A673 (cell line): ENCODE data around the gene STIMATE. TPM values are rescaled to one million over a fixed set of nuclear protein-coding genes. Genes with fewer than 3 reads are reported as not detected.

Source experiments
- Bru-seq: library from RNA; stranded (reverse); fragments of 400-500 nt; gene quantifications from one replicate; lab custom pipeline; 2021; lab: Mats Ljungman, UMichigan
- BruChase-seq, 2 experiments: library from RNA; stranded (reverse); fragments of 400-500 nt; gene quantifications; one replicate each; lab custom pipeline; 2021; lab: Mats Ljungman, UMichigan
- BruUV-seq: library from RNA; stranded (reverse); fragments of 400-500 nt; replicated peaks from 2 replicates; lab custom pipeline; 2021; lab: Mats Ljungman, UMichigan
- CTCF ChIA-PET: fragments of 300-600 bp; sonication (Branson Sonifier 250); formaldehyde crosslinking; loops from one replicate; lab custom pipeline; 2022; ENCODE audit warnings: antibody characterized with exemption; lab: Charles Lee
- POLR2A ChIA-PET: fragments of 300-600 bp; sonication (Branson Sonifier 250); formaldehyde crosslinking; loops from one replicate; lab custom pipeline; 2022; ENCODE audit warnings: antibody characterized with exemption; ENCODE audit not compliant: low non-redundant PET; lab: Charles Lee
- DNase-seq: peaks from one replicate; pipeline ENCODE4 v3.0.0-alpha.2; 2015; ENCODE audit warnings: low spot score
- H3K27ac ChIP-seq: fragments of 200-600 bp; sonication (generic); 2 replicates; pipeline ENCODE4 v1.5.1; 2016; ENCODE audit warnings: mixed run types, low read depth, mild to moderate bottlenecking, mixed read lengths, antibody characterized with exemption, low read length; ENCODE audit not compliant: poor library complexity, severe bottlenecking
- H3K27me3 ChIP-seq: fragments of 200-600 bp; sonication (generic); replicated peaks from 2 replicates; pipeline ENCODE4 v1.6.1; 2017; ENCODE audit warnings: mixed run types, low read depth, mild to moderate bottlenecking, mixed read lengths, antibody characterized with exemption, low read length; ENCODE audit not compliant: insufficient read depth, poor library complexity
- H3K36me3 ChIP-seq: fragments of 200-600 bp; sonication (generic); 2 replicates; pipeline ENCODE4 v1.6.1; 2016; ENCODE audit warnings: mixed run types, mild to moderate bottlenecking, mixed read lengths, antibody characterized with exemption, low read length; ENCODE audit not compliant: insufficient read depth, poor library complexity, severe bottlenecking
- H3K4me1 ChIP-seq: fragments of 200-600 bp; sonication (generic); 2 replicates; pipeline ENCODE4 v1.6.1; 2017; ENCODE audit warnings: mixed run types, mild to moderate bottlenecking, mixed read lengths, antibody characterized with exemption, low read length; ENCODE audit not compliant: insufficient read depth, poor library complexity, severe bottlenecking
- H3K4me3 ChIP-seq: fragments of 200-600 bp; sonication (generic); 2 replicates; pipeline ENCODE4 v1.5.1; 2016; ENCODE audit warnings: low read depth, mixed run types, mild to moderate bottlenecking, mixed read lengths, low read length; ENCODE audit not compliant: poor library complexity, severe bottlenecking
- H3K9me3 ChIP-seq: fragments of 200-600 bp; sonication (generic); 2 replicates; pipeline ENCODE4 v1.6.1; 2016; ENCODE audit warnings: mixed run types, low read depth, mild to moderate bottlenecking, mixed read lengths, antibody characterized with exemption, low read length; ENCODE audit not compliant: poor library complexity, severe bottlenecking
- CTCF ChIP-seq: fragments of 300-800, 200-600 bp; sonication (generic); conservative IDR thresholded peaks from 2 replicates; pipeline ENCODE4 v1.5.1; 2017; ENCODE audit warnings: low read depth, mild to moderate bottlenecking, antibody characterized with exemption, low read length, moderate library complexity, mixed read lengths
- EZH2 ChIP-seq: fragments of 200-600 bp; sonication (generic); IDR thresholded peaks from 2 replicates; pipeline ENCODE4 v1.6.1; 2017; ENCODE audit warnings: borderline replicate concordance, low read depth, mild to moderate bottlenecking, mixed read lengths, antibody characterized with exemption, low read length; ENCODE audit not compliant: poor library complexity, severe bottlenecking
- intact Hi-C: fragments of 100-400 bp; cut with micrococcal nuclease; formaldehyde crosslinking; loops from one replicate; pipeline ENCODE4 v1.10.0; 2022; ENCODE audit not compliant: unreplicated experiment
- long read RNA-seq: library from polyadenylated mRNA; stranded (forward); transcript quantifications from one replicate; pipeline ENCODE4 v2.0.0, GENCODE V29; 2022
- total RNA-seq: library from RNA; stranded (reverse); gene quantifications from 2 replicates; pipeline ENCODE4 v1.2.3, GENCODE V29; 2021

Gene STIMATE
- total RNA-seq = 11.0 and 11.3 TPM in 2 replicates
- Bru-seq, nascent RNA = percentile 52 among the genes with signal in this experiment
- BruChase-seq, experiment 1, labeled RNA remaining after a 2-hour chase = percentile 71 among the genes with signal in this experiment
- percentile 86 among the genes with signal in this experiment for BruChase-seq, experiment 2, labeled RNA remaining after a 6-hour chase
- long read RNA-seq, full-length matches to known transcripts = 22 of 29 reads
- long read RNA-seq, partial matches to known transcripts = 1 of 29 reads
- long read RNA-seq, other reads (novel, unspliced or antisense) = 6 of 29 reads

GRCh38 chr3:52897130-52898122 lies at the start of gene STIMATE:
STIMATE (minus strand) TSS chr3:52897548; CDS start chr3:52897450, 98 bp downstream.
- no peaks in the 10 kb centered on the region for H3K36me3 ChIP-seq
- TF ChIP-seq EZH2 (no peak), CTCF (no peak)
- H3K27ac ChIP-seq = no peak within 1 kb of the TSS
- peak; percentile 75 for DNase-seq
- no peaks in the 10 kb centered on the region for H3K9me3 ChIP-seq
- ChIA-PET POLR2A (no interaction called here), CTCF (no interaction called here)
- no peaks in the 10 kb centered on the region for H3K4me1 ChIP-seq
- intact Hi-C loops = no loop called here
- BruUV-seq = no TSS peak
- no peaks in the 10 kb centered on the region for H3K27me3 ChIP-seq
- H3K4me3 ChIP-seq = peak within 1 kb of the TSS; percentile 61

GRCh38 chr3:52939600-52939999 lies 42.3 kb upstream of the STIMATE start:
- H3K4me1 ChIP-seq = no peaks in the 10 kb centered on the region
- TF ChIP-seq CTCF (no peak), EZH2 (no peak)
- no peaks in the 10 kb centered on the region for H3K36me3 ChIP-seq
- intact Hi-C loops = no loop called here
- no peak overlapping the region for H3K27ac ChIP-seq
- no peak for DNase-seq
- ChIA-PET POLR2A (no interaction called here), CTCF (no interaction called here)
- no peak overlapping the region for H3K4me3 ChIP-seq
- no peaks in the 10 kb centered on the region for H3K9me3 ChIP-seq
- no peaks in the 10 kb centered on the region for H3K27me3 ChIP-seq
- BruUV-seq = no TSS peak

DNA sequence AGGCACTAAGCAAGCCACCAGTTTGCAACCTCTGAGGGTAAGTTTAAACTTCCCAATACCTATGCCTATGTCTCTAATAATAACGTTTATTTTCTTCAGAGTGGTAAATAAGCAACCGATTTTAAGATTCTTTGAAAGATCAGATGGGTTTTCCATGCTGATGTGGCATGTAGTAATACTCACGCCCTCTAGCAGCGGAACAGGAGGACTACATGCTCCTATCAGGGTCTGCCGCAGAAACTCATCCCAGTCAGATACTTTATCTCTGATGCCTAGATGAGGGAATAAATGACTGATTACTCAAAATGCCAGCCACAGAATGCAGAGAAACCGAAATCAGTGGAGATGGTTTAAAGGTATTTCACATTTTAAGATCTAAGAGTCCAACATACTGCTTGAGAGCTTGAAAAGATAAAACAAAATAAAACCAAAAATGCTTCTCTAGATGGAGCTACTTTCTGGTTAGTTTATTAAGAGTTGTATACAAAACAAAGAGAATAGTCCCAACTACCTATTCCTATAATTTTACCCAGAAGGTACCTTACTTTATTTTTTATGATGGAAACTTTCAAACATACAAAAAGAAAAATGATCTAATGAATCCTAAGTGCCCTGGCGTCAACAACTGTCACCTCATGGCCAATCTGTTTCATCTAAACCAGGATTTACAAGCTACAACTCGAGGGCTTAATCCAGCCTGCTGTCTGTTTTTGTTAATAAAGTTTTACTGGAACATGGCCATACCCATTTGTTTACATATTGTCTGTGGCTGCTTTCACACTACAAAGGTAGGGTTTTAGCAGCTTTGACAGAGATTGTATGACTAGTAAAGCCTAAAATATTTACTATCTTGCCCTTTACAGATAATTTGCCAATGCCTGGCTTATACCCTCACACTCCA lies 37.5 kb upstream of the STIMATE start:
- peak; percentile 62 for TF ChIP-seq CTCF
- TF ChIP-seq EZH2 = no peak
- Histone ChIP-seq H3K4me3 (no peak overlapping the region), H3K27me3 (no peaks in the 10 kb centered on the region), H3K9me3 (no peaks in the 10 kb centered on the region), H3K27ac (no peak overlapping the region), H3K4me1 (no peaks in the 10 kb centered on the region), H3K36me3 (no peaks in the 10 kb centered on the region)
- BruUV-seq = no TSS peak
- CTCF ChIA-PET = no interaction called here
- intact Hi-C loops = no loop called here
- POLR2A ChIA-PET = no interaction called here
- DNase-seq = peak; percentile 41
